ENCODE data around the gene CCDC106. TPM values are rescaled to one million over a fixed set of nuclear protein-coding genes. Genes with fewer than 3 reads are reported as not detected.

CCDC106 gene
- total RNA-seq, 2 experiments from 2014 or later = 29.0 to 30.1 TPM

GRCh38 chr19:55674841-55675660 is 27.0 kb downstream of the CCDC106 start, which contains the start of gene EPN1:
Gene EPN1, plus strand, starts transcription at chr19:55675226. Its CDS starts 3,402 bp downstream, at chr19:55678628.
- ChIA-PET POLR2A (no interaction called here), CTCF (ENCODE audit: unreplicated experiment) (no interaction called here)
- Histone ChIP-seq H4K20me1 (ENCODE audit: insufficient read depth, low read length) (no peaks in the 10 kb centered on the region; the same call in 1 of the 2 replicates), H3K27ac (ENCODE audit: low read depth, low read length, poor library complexity, severe bottlenecking) (peak within 1 kb of the TSS; percentile 97), H3K4me1 (ENCODE audit: insufficient read depth, low read length, poor library complexity, severe bottlenecking) (peaks cover 52% of the 10 kb centered on the region), H3K4me2 (ENCODE audit: low read length) (peak within 1 kb of the TSS; percentile 92), H3K9me3 (ENCODE audit: low read length) (no peaks in the 10 kb centered on the region), H3K79me2 (ENCODE audit: insufficient read depth, low read depth, low read length) (peaks cover 72% of the 10 kb centered on the region), H2AFZ (ENCODE audit: low read length) (no peak within 1 kb of the TSS), H3K36me3 (ENCODE audit: insufficient read depth, low read length) (peaks cover 86% of the 10 kb centered on the region), H3K4me3 (ENCODE audit: low read depth, low read length, poor library complexity, severe bottlenecking) (peak within 1 kb of the TSS; percentile 95), H3K9me2 (ENCODE audit: insufficient read depth, low read length) (no peaks in the 10 kb centered on the region)
- DNase-seq (ENCODE audit: low spot score) = peak; percentile 98
- BruUV-seq (replicated peaks) = no TSS peak
- intact Hi-C loops (cut with micrococcal nuclease; ENCODE audit: unreplicated experiment) = loop anchor here (5.0 kb wide), 2 partner anchors 132 to 157 kb away; partner anchors contain the start of gene NLRP11
- TF ChIP-seq EZH2phosphoT487 (IDR thresholded peaks at IDR 0.05; ENCODE audit: borderline replicate concordance, low read depth, low read length) = no peak
- TF ChIP-seq CTCF (conservative IDR thresholded peaks at IDR 0.05; ENCODE audit: low read length) = no peak

GRCh38 chr19:55675661-55676354 is 27.8 kb downstream of the CCDC106 start:
- ChIA-PET POLR2A (no interaction called here), CTCF (ENCODE audit: unreplicated experiment) (no interaction called here)
- H3K36me3 ChIP-seq (ENCODE audit: insufficient read depth, low read length) = peaks cover 86% of the 10 kb centered on the region
- H2AFZ ChIP-seq (ENCODE audit: low read length) = no peak overlapping the region
- peak overlapping the region; percentile 97 for H3K27ac ChIP-seq (ENCODE audit: low read depth, low read length, poor library complexity, severe bottlenecking)
- H4K20me1 ChIP-seq (ENCODE audit: insufficient read depth, low read length) = no peaks in the 10 kb centered on the region; the same call in 1 of the 2 replicates
- peak overlapping the region; percentile 95 for H3K4me3 ChIP-seq (ENCODE audit: low read depth, low read length, poor library complexity, severe bottlenecking)
- H3K9me3 ChIP-seq (ENCODE audit: low read length) = no peaks in the 10 kb centered on the region
- peak; percentile 28 for DNase-seq (ENCODE audit: low spot score)
- H3K79me2 ChIP-seq (ENCODE audit: insufficient read depth, low read depth, low read length) = peaks cover 80% of the 10 kb centered on the region
- intact Hi-C loops (cut with micrococcal nuclease; ENCODE audit: unreplicated experiment) = loop anchor here (5.0 kb wide), 2 partner anchors 131 to 156 kb away; partner anchors contain the start of gene NLRP11
- peaks cover 57% of the 10 kb centered on the region for H3K4me1 ChIP-seq (ENCODE audit: insufficient read depth, low read length, poor library complexity, severe bottlenecking)
- H3K9me2 ChIP-seq (ENCODE audit: insufficient read depth, low read length) = no peaks in the 10 kb centered on the region
- no peak for TF ChIP-seq EZH2phosphoT487 (IDR thresholded peaks at IDR 0.05; ENCODE audit: borderline replicate concordance, low read depth, low read length)
- TF ChIP-seq CTCF (conservative IDR thresholded peaks at IDR 0.05; ENCODE audit: low read length) = no peak
- peak overlapping the region; percentile 92 for H3K4me2 ChIP-seq (ENCODE audit: low read length)
- BruUV-seq (replicated peaks) = no TSS peak

Data from OCI-LY7 (cell line).